ENCODE data around the gene LGALS3BP.

- no peak for TF ChIP-seq EZH2 (IDR thresholded peaks at IDR 0.05; ENCODE audit: borderline replicate concordance, low read length)
- TF ChIP-seq CTCF (conservative IDR thresholded peaks at IDR 0.05 in 1 of 2, IDR thresholded peaks at IDR 0.05 in 1 of 2; ENCODE audit: extremely low read depth in 1 of 2, insufficient read depth in 1 of 2, low read depth in 1 of 2, low read length in 2 of 2): no peak
Observed at GRCh38 chr17:79027925-79028491, 48.3 kb upstream of the LGALS3BP start.
